Osteocyte (in vitro differentiated cells): ENCODE data around the gene HLX. TPM values are rescaled to one million over a fixed set of nuclear protein-coding genes. Genes with fewer than 3 reads are reported as not detected.

Experiments used
- DNase-seq: peaks from one replicate; pipeline ENCODE4 v3.0.0; 2021; ENCODE audit warnings: mixed read lengths; ENCODE audit not compliant: unreplicated experiment; ENCODE audit errors: extremely low spot score
- H3K27ac Mint-ChIP-seq: one replicate; pipeline ENCODE4 v1.8.0; 2021; ENCODE audit warnings: mild to moderate bottlenecking, mixed read lengths; ENCODE audit not compliant: unreplicated experiment
- H3K27me3 Mint-ChIP-seq: one replicate; pipeline ENCODE4 v1.8.0; 2021; ENCODE audit warnings: mixed read lengths; ENCODE audit not compliant: unreplicated experiment
- H3K36me3 Mint-ChIP-seq: one replicate; pipeline ENCODE4 v1.8.0; 2021; ENCODE audit warnings: mixed read lengths; ENCODE audit not compliant: unreplicated experiment
- H3K4me1 Mint-ChIP-seq: one replicate; pipeline ENCODE4 v1.8.0; 2021; ENCODE audit warnings: mixed read lengths; ENCODE audit not compliant: unreplicated experiment
- H3K4me3 Mint-ChIP-seq: one replicate; pipeline ENCODE4 v1.8.0; 2021; ENCODE audit warnings: mild to moderate bottlenecking, moderate library complexity, mixed read lengths; ENCODE audit not compliant: unreplicated experiment
- H3K9me3 Mint-ChIP-seq: one replicate; pipeline ENCODE4 v1.8.0; 2021; ENCODE audit warnings: mixed read lengths; ENCODE audit not compliant: unreplicated experiment
- total RNA-seq: library from RNA; stranded (reverse); gene quantifications from 2 replicates; pipeline ENCODE4 v1.2.1, GENCODE V29; 2021
- TF ChIP-seq, protein P1 (sequence below): fragments of 200-600 bp; sonication (generic); IDR thresholded peaks from 2 replicates; pipeline ENCODE4 v1.5.0; 2021; ENCODE audit warnings: antibody characterized with exemption, mild to moderate bottlenecking, moderate library complexity

The HLX gene
- total RNA-seq, 1 donor from 2014 or later, result 0.54 TPM

DNA sequence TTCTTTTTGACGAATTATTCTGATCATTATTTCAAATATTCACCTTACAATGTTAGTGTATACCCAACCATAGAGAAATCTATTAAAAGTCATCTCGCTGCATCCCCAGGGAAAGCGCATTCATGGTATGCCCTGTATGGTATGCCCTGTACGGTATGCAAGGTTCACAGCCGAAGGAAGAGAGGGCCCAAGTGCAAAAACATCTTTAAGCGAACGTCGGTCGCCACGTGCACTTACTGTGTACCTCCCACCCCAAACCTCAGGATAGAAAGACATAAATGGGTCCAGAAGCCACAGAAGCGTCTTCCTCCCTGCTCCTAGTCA lies 14.4 kb downstream of the HLX start:
- no peaks in the 10 kb centered on the region for H3K9me3 Mint-ChIP-seq
- peaks cover 98% of the 10 kb centered on the region for H3K27me3 Mint-ChIP-seq
- no peak for DNase-seq
- H3K36me3 Mint-ChIP-seq, result no peaks in the 10 kb centered on the region
- H3K4me1 Mint-ChIP-seq, result peaks cover 10% of the 10 kb centered on the region
- H3K27ac Mint-ChIP-seq, result no peak overlapping the region
- H3K4me3 Mint-ChIP-seq, result peak overlapping the region; percentile 68
- TF ChIP-seq, protein P1, sequence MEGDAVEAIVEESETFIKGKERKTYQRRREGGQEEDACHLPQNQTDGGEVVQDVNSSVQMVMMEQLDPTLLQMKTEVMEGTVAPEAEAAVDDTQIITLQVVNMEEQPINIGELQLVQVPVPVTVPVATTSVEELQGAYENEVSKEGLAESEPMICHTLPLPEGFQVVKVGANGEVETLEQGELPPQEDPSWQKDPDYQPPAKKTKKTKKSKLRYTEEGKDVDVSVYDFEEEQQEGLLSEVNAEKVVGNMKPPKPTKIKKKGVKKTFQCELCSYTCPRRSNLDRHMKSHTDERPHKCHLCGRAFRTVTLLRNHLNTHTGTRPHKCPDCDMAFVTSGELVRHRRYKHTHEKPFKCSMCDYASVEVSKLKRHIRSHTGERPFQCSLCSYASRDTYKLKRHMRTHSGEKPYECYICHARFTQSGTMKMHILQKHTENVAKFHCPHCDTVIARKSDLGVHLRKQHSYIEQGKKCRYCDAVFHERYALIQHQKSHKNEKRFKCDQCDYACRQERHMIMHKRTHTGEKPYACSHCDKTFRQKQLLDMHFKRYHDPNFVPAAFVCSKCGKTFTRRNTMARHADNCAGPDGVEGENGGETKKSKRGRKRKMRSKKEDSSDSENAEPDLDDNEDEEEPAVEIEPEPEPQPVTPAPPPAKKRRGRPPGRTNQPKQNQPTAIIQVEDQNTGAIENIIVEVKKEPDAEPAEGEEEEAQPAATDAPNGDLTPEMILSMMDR, result no peak

DNA sequence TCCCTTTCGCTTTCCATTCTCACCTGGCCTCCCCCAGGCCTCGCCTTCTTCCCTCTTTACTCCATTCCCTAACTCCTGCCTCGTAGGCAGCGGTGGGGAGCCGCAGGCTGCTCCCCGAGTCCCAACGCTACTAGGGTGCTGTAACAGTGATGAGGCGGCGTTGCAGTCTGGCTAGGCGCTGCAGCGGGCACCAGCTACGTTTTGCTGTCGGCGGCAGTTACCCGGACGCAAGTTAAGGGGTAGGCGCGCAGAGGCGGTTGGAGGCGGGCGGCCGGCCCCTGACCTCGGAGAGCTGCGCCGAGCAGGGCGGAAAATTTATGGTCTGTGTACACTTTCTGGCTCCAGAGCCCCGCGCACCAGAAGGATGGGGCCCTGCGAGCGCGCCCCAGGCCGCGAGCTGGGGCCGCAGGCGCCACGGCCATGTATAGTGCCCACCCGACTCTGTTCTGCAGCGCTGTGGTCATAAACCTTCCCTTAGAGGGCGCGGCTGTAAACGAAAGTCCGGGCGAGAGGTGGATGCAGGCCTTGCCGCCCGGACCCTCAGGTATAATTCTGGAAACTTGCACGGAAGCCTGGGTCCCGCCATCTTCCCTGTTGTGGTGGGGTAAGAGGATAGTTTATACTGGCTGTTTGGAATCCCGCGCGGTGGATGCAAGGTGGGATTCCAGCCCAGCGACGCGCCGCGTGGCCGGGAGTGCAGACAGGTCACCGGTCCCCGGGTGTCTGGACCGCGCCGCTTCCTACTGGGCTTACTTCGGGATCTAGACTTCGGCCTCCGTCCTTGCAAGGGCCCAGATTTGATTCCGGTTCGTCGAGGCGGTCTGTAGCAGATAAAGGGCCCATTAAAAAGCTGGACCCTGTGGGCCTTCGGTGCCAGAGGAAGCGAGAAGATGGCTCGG lies 15.0 kb downstream of the HLX start:
- TF ChIP-seq, protein P1, result no peak
- no peak overlapping the region for H3K27ac Mint-ChIP-seq
- peaks cover 98% of the 10 kb centered on the region for H3K27me3 Mint-ChIP-seq
- H3K36me3 Mint-ChIP-seq, result no peaks in the 10 kb centered on the region
- no peaks in the 10 kb centered on the region for H3K9me3 Mint-ChIP-seq
- H3K4me3 Mint-ChIP-seq, result peak overlapping the region; percentile 68
- no peak for DNase-seq
- H3K4me1 Mint-ChIP-seq, result peaks cover 10% of the 10 kb centered on the region

DNA sequence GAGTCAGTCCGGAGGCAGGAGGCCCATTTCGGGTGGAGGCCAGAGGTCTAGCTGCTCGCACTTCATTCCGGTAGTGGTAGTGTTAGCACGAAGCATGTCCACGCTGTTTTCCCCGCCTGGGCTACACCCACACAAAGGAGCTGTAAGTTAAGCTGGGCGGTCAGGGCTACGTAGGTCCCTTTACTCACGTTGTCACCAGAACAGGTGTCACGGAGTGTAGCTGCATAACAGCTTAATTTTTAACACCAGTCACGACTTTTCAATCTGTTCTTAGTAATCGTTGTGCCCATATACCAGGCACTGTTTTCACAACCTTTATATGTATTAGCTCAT lies 15.6 kb downstream of the HLX start:
- TF ChIP-seq, protein P1, result no peak
- H3K27ac Mint-ChIP-seq, result no peak overlapping the region
- H3K4me1 Mint-ChIP-seq, result peaks cover 10% of the 10 kb centered on the region
- no peaks in the 10 kb centered on the region for H3K9me3 Mint-ChIP-seq
- no peaks in the 10 kb centered on the region for H3K36me3 Mint-ChIP-seq
- peak overlapping the region; percentile 68 for H3K4me3 Mint-ChIP-seq
- H3K27me3 Mint-ChIP-seq, result peaks cover 95% of the 10 kb centered on the region
- DNase-seq, result no peak

DNA sequence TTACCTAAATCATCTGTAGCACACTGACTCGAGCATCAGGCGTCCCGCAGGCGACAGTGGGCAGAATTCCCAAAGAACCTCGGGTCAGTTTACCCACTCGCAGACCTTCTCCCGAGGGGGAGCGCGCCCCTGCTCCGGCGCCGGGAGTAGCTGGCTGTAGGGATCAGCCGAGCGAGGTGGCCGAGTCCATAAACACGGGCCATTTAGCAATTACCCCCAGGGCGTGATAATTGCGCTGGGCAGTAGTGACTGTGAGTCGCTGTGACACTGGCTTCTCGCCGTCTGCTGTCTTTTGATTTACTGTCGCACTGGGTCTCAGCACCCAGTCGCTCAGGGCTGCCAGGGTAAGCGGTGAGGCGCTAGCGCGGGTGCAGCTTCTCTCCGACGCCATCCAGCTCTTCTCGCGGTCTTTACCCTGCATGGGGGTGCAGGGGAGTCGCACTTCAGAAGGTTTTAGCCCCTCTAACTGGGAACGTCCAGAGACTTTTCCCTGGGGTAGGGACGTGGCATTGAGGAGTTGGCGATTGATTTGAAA lies 16.2 kb downstream of the HLX start:
- no peaks in the 10 kb centered on the region for H3K9me3 Mint-ChIP-seq
- H3K27me3 Mint-ChIP-seq, result peaks cover 95% of the 10 kb centered on the region
- no peak for DNase-seq
- TF ChIP-seq, protein P1, result no peak
- H3K4me1 Mint-ChIP-seq, result peaks cover 10% of the 10 kb centered on the region
- H3K36me3 Mint-ChIP-seq, result no peaks in the 10 kb centered on the region
- H3K27ac Mint-ChIP-seq, result no peak overlapping the region
- H3K4me3 Mint-ChIP-seq, result no peak overlapping the region

DNA sequence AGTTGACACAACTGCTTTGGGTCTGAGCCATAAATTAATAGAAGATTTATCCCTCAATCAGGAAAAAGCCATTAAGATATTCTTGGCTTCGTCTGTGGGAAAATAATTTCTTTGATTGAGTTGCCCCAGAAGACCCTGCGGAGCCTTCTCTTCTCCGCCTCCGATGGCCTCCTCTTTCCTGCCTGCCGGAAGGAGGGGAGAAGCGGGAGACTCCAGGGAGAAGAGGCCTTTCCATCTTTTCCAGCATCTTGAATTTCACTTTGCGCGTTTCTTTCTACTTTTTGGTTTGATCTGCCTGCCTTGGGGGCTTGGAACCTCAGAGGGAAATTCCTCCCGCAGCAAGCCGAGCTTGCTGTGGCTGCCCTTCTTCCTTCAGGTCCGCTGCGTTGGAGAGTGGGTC lies 16.8 kb downstream of the HLX start:
- no peak overlapping the region for H3K27ac Mint-ChIP-seq
- no peak overlapping the region for H3K4me3 Mint-ChIP-seq
- DNase-seq, result no peak
- peaks cover 91% of the 10 kb centered on the region for H3K27me3 Mint-ChIP-seq
- TF ChIP-seq, protein P1, result no peak
- no peaks in the 10 kb centered on the region for H3K36me3 Mint-ChIP-seq
- no peaks in the 10 kb centered on the region for H3K9me3 Mint-ChIP-seq
- H3K4me1 Mint-ChIP-seq, result peaks cover 10% of the 10 kb centered on the region
